ENCODE data around the gene WFS1. TPM values are rescaled to one million over a fixed set of nuclear protein-coding genes. Genes with fewer than 3 reads are reported as not detected.
A peak's percentile ranks its signal among the peaks of the same experiment; 100 is the strongest.

Gene WFS1
- total RNA-seq, 2 donors from 2014 or later, result 12.1 to 12.7 TPM

- Histone ChIP-seq H3K9ac (ENCODE audit: low read depth in 2 of 2, low read length in 2 of 2) (no peak overlapping the region), H3K27ac (no peak overlapping the region), H3K27me3 (no peaks in the 10 kb centered on the region), H3K9me3 (no peaks in the 10 kb centered on the region), H3K4me1 (no peaks in the 10 kb centered on the region), H3K4me3 (no peak overlapping the region), H3K36me3 (no peaks in the 10 kb centered on the region)
- DNase-seq, result peak; percentile 34
- intact Hi-C loops (cut with DNase I), result loop anchor here (5.0 kb wide), 1 partner anchor 214 kb away; no protein-coding TSS in a partner anchor
- peak; percentile 41 for TF ChIP-seq CTCF (IDR thresholded peaks at IDR 0.05)
Measured at GRCh38 chr4:6333301-6334202, 63.9 kb downstream of the WFS1 start.

GRCh38 chr4:6334203-6334887 lies 64.7 kb downstream of the WFS1 start:
- intact Hi-C loops (cut with DNase I), result loop anchor here (5.0 kb wide), 1 partner anchor 213 kb away; no protein-coding TSS in a partner anchor
- H3K4me1 ChIP-seq, result no peaks in the 10 kb centered on the region
- no peak overlapping the region for H3K4me3 ChIP-seq
- no peak for DNase-seq
- TF ChIP-seq CTCF (IDR thresholded peaks at IDR 0.05), result no peak
- no peak overlapping the region for H3K9ac ChIP-seq (ENCODE audit: low read depth in 2 of 2, low read length in 2 of 2)
- no peaks in the 10 kb centered on the region for H3K9me3 ChIP-seq
- H3K36me3 ChIP-seq, result no peaks in the 10 kb centered on the region
- no peaks in the 10 kb centered on the region for H3K27me3 ChIP-seq
- no peak overlapping the region for H3K27ac ChIP-seq

- no peak for TF ChIP-seq CTCF (IDR thresholded peaks at IDR 0.05)
- Histone ChIP-seq H3K36me3 (no peaks in the 10 kb centered on the region), H3K27me3 (no peaks in the 10 kb centered on the region), H3K4me3 (no peak overlapping the region), H3K9ac (ENCODE audit: low read depth in 2 of 2, low read length in 2 of 2) (no peak overlapping the region), H3K4me1 (no peaks in the 10 kb centered on the region), H3K27ac (no peak overlapping the region), H3K9me3 (no peaks in the 10 kb centered on the region)
- DNase-seq, result no peak
- intact Hi-C loops (cut with DNase I), result no loop called here
Measured at GRCh38 chr4:6335040-6335590, 65.5 kb downstream of the WFS1 start.

GRCh38 chr4:6336166-6336565 lies 66.5 kb downstream of the WFS1 start:
- H3K4me3 ChIP-seq, result no peak overlapping the region
- H3K9ac ChIP-seq (ENCODE audit: low read depth in 2 of 2, low read length in 2 of 2), result no peak overlapping the region
- H3K36me3 ChIP-seq, result no peaks in the 10 kb centered on the region
- H3K9me3 ChIP-seq, result no peaks in the 10 kb centered on the region
- no peak overlapping the region for H3K27ac ChIP-seq
- DNase-seq, result no peak
- no peak for TF ChIP-seq CTCF (IDR thresholded peaks at IDR 0.05)
- H3K4me1 ChIP-seq, result no peaks in the 10 kb centered on the region
- intact Hi-C loops (cut with DNase I), result no loop called here
- no peaks in the 10 kb centered on the region for H3K27me3 ChIP-seq

- Histone ChIP-seq H3K4me1 (no peaks in the 10 kb centered on the region), H3K9ac (ENCODE audit: low read depth in 2 of 2, low read length in 2 of 2) (no peak overlapping the region), H3K4me3 (no peak overlapping the region), H3K27ac (no peak overlapping the region), H3K9me3 (no peaks in the 10 kb centered on the region), H3K27me3 (no peaks in the 10 kb centered on the region), H3K36me3 (no peaks in the 10 kb centered on the region)
- TF ChIP-seq CTCF (IDR thresholded peaks at IDR 0.05), result no peak
- DNase-seq, result no peak
- intact Hi-C loops (cut with DNase I), result no loop called here
Measured at GRCh38 chr4:6337331-6337935, 67.8 kb downstream of the WFS1 start.
